GM21526 (cell line): Measurements from ENCODE around the gene TIAL1.
A peak's percentile ranks its signal among the peaks of the same experiment; 100 is the strongest.
"Not testable (repeated sequence)": the region's sequence is repeated elsewhere in the genome, so short reads cannot be mapped to it uniquely, and the experiment has no call there.

Experiments
- ATAC-seq: cut with Tn5 transposase; IDR thresholded peaks from one replicate; pipeline ENCODE4 v1.9.1; 2021; ENCODE audit warnings: moderate library complexity; ENCODE audit not compliant: unreplicated experiment, low FRiP score

The TIAL1 gene, protein sequence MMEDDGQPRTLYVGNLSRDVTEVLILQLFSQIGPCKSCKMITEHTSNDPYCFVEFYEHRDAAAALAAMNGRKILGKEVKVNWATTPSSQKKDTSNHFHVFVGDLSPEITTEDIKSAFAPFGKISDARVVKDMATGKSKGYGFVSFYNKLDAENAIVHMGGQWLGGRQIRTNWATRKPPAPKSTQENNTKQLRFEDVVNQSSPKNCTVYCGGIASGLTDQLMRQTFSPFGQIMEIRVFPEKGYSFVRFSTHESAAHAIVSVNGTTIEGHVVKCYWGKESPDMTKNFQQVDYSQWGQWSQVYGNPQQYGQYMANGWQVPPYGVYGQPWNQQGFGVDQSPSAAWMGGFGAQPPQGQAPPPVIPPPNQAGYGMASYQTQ

DNA sequence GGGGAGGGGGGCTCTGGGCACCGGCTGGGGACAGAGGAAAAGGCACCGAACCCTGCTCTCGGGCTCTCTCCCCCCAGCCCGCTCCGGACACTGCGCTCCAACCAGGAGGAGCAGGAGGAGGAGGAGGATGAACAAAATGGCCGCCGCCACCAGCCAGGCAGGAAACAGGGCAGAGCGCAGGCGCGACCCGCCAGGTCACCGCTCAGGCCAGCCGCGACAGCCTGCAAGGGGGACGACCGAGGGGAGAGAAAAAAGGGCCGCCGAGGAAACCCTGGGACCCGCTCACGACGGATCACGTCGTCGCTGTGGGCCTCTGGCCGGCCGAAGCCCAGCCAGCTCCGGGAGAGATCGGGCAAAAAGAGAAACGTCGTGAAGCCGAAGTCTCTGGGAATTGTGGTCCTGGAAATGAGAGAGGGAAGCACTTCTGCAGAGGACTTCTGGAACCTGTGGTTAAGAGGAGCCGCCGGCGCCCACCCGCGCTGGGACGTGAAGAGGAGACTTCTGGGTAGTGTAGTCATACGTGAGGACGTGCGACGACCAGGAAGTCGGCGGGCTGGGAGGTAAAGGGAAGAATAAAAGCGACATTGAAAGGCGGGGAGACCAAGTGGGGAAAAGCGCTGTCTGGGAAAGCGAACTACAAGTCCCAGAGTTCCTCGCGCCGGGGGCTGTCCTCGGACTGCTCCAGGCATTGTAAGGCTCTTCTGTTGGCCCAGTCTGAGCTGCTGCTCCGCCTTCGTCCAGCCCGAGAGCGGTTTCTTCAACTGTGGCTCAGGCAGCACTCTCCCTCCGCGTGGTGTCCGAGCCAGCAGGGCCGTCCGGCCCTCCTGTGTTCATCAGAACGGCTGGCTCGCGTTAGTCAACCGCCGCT is at the start of gene TIAL1:
TSS of gene TIAL1 (minus strand) at position 428 of the 868 bp plus-strand sequence. CDS start 499 bp downstream, outside the sequence.
- ATAC-seq, result peak; percentile 85

DNA sequence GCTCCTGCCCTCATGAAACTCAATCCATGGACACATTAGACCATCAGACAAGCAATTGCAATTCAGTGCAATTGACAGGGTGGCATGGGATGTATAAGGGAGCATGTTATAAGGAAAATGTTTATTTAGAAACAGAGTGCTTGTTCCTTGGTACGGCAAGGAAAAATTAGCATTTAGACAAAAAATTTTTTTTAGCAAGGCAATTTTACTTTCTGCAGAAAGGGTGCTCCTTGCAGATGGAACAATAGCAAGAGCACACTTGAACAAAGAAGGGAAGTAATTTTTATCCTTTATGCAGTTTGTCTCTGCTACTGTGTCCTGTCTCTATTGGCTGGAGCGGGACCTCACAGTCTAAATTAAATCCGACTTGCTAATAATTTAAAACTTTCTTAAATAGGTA is 48.2 kb upstream of the TIAL1 start:
- ATAC-seq, result no peak

DNA sequence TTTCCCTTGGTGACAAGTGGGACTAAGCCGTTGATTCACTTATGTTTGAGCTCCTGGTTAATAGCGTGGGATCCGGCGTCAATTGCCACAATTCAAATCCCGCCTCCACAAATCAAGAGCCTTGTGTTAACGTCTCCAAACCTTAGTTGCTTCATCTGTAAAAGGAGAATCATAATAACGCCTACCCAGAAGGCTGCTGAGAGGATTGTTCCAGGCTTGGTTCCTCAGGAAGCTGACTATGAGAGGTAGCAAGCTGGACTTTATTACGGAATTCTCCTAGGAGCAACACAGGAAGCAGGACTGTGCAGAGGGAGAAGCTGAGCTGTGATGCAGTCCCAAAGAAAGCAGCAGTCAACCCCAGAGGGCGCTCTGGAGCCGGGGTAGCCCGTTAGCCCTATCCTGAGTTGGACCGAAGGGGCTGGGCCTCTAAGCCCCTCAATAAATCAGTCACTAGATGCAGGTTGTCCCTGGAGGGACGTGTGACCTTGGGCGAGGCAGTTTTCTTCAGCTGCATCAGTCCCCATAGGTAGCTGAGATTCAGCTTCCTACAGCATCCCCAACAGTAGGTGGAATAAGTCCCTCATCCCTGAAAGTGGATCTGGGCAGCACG is 47.5 kb upstream of the TIAL1 start:
- no peak for ATAC-seq

DNA sequence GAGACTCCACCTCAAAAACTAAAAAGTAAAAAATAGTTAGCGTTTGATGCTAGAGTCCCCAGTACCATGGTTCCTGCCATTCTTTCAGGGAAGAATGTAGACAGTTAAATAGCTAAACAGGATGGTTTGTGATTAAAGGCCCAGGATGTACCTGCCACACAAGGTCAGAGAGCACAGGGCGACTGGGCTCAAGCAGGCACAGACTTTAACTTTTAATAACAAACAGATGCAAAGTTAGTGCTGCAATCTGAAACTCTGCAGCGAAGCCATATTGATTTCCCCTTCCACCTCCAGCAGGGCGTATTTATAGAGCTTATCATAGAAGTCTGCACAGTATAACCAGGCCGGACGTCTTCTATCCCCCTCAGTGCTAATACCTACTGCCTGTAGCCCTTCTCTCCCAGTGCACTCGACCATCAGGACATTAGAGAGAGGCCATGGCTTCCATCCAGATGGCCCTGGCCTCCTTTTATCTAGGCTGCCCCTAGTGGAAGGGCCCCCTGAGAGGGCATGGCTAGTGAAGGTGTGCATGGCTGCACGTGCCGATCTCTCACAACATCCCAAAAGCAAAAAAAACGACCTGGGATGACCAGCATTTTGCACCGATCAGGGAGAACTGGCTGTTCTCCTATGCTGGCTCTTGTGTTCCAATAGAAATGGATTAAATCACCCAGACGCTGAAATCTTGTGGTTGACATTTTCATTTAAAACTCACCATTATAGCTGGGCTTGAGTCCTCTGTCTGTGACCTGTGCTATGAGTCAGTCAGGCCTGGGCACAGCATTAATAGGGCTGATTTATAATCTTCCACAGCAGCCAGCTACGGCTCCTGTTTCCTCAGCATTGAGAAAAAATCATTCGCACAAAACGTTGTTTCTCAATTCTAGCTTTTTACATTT is 46.8 kb upstream of the TIAL1 start:
- no peak for ATAC-seq

DNA sequence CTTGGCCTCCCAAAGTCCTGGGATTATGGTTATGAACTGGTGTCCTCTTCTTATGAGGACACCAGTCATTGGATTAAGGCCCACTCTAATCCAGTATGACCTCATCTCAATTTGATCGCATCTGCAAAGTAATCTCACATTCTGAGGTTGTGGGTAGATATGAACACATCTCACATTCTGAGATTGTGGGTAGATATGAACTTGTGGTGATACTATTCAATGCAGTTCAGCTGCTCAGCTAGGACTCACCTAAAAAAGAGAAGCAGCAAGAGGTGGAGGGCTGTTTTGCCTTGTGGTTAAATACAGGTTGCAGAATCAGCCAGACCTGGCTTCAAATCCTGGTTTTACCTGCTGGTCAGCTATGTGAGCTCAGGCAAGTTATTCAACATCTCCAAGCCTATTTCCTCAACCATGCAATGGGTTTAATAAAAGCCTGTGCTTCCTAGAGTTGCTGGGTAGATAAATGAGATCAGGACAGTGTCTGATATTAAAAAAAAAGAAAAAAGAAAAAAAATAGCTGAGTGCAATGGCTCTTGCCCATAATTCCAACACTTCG is 45.9 kb upstream of the TIAL1 start:
- ATAC-seq, result no peak

DNA sequence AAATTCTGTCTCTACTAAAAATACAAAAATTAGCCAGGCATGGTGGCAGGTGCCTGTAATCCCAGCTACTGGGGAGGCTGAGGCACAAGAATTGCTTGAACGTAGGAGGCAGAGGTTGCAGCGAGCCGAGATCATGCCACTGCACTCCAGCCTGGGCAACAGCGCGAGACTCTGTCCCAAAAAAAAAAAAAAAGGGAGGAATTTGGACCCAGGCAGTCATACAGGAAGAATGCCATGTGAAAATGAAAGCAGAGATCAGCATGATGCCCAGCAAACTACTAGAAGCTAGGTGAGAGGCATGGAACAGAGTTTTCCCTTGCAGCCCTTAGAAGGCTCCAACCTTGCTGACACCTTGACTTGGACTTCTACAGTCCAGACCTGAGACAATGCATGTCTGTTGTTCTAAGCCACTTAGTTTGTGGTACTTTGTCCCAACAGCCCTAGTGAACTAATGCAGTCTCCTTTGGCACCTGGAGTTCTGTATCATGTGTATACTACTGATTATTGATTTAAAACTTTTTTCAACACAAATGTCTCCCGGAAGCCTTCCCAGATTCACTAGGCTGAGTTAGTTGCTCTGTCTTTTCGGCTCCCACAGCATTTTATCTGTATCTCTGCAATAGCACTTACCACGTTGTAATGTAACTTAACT is 44.2 kb upstream of the TIAL1 start:
- no peak for ATAC-seq

DNA sequence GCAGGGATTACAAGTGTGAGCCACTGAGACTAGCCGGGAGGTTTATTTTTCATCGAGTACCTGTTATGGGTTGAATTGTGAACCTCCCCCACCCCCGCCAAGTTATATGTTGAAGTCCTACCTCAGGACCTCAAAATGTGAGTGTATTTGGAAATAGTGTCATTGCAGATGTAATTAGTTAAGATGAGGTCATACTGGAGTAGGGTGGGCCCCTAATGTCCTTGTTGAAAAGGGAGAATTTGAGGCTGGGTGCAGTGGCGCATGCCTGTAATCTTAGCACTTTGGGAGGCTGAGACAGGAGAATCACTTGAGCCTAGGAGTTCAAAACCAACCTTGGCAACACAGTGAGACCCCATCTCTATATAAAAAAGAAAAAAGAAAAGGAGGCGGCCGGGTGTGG is 43.6 kb upstream of the TIAL1 start:
- ATAC-seq, result no peak

DNA sequence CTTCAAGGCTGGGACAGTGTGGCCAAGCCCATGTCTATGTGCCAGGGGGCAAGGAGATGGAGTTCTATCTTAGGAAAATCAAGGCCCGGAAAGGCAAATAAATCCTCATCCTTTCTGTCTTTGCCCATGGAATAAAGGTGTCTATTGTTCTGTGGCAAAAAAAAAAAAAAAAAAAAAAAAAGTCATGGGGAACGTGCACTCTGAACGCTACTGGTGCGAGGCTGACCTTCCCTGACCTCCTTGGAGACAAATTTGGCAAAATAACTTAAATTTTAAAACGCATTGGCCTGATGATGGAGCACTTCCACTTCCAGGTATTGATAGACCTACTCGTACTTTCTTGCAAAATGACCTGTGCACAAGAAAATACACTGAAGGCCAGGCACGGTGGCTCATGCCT is 42.2 kb upstream of the TIAL1 start:
- ATAC-seq, result no peak

DNA sequence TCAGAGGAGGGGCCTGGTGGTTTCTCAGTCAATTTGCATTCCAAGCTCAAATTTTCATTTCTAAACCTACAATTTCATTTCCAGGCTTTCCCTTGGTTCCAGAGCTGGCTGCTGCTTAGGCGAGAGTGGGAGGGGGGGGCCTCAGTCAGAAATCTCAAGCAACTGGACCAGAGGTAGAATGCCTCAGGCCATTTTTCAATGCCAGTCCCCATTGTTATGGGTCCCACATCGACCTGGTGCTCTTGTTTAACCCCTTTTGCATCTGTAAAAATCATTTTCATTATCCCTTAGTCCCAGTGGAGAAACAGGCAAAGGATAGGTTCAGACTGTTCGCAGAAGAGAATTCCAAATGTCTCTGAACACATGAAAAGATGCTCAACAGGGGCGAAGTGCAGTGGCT is 40.9 kb upstream of the TIAL1 start:
- no peak for ATAC-seq

DNA sequence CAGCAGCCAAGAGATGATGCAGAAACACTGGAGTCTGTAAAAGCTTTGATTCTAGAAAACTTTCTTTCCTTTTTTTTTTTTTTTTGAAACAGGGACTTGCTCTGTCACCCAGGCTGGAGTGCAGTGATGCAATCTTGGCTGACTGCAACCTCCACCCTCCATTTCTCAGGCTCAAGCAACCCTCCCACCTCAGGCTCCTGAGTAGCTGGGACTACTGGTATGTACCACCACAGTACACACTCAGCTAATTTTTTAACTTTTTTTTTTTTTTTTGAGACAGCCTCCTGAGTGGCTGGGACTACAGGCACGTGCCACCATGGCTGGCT is 37.4 kb upstream of the TIAL1 start:
- ATAC-seq, result no peak

DNA sequence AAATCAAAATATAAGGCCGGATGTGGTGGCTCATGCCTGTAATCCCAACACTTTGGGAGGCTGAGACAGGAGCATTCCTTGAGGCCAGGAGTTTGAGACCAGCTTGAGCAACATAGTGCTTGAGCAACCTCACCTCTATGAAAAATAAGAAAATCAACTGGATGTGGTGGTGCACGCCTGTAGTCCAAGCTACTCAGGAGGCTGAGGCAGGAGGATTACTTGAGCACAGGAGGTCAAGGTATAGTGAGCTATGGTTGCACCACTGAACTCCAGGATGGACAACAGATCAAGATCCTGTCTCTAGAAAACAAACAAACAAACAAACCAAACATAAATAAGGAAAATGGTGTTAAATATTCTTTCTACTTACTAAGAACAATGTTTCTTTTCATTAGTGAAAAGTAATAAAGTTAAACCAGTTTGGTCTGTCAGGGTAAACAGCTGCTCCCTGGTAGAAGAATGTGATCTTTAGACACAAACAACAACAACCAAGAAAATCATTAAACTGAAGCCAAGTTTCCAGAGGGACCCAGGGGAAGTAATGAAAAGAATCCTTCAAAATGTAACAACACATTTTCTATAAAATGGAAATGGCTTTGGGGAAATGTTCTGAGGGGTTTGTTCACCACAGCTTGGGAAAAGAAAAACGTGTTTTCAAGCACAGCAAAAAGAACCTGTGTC is 36.9 kb upstream of the TIAL1 start:
- no peak for ATAC-seq

DNA sequence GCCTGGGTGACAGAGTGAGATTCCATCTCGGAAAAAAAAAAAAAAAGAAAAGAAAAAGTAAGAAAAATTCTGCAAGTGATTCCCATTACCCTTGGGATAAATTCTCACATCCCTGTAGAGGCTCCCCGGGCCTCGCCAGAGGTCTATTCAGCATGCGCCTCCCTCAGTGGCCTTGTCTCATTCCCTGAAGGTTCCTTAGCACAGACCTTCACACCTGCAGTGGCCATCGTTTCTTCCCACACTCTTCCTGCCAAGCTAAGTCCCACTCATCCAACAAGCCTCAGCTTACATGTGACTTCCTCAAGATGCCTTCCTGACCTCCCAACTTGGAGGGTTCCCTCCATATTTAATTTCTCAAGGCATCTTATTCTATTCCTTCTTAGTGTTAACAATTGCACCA is 33.5 kb upstream of the TIAL1 start:
- ATAC-seq, result no peak

DNA sequence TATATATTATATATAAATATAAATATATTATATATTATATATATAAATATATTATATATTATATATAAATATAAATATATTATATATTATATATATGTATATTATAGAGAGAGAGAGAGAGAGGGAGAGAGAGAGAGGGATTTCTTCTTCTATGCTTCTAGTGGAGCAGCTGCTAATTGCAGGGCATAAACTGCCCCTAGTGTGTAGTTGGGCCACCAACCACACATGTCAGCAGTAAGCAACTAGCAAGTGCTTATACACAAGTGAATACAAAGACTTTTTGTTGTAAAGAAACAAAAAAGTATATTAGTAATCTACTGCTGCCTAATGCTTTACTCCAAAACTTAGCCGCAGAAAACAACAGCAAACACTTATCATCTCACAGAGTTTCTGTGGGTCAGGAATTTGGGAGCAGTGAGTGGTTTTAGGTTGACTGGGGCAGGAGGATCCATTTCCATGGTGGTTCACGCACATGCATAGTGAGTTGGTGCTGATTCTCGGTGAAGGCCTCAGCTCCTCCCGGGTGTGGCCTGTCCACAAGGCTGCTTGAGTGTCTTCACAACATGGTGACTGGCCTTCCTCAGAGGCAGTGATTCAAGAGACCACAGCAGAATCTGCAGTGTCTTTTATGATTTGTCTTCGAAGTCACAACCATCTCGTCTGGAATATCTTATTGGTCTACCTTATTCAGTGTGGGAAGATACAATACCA is 29.0 kb upstream of the TIAL1 start:
- no peak for ATAC-seq

DNA sequence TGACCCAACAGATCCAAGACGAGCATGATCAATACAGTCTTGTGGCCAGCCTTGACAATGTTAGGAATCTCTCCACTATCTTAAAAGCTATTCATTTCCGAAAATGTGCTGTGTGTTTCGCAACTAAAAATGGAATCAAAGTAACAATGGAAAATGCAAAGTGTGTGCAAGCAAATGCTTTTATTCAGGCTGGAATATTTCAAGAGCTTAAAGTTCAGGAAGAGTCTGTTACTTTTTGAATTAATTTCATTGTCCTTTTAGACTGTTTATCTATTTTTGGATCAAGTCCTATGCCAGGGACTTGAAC is 24.3 kb upstream of the TIAL1 start:
- ATAC-seq, result no peak

DNA sequence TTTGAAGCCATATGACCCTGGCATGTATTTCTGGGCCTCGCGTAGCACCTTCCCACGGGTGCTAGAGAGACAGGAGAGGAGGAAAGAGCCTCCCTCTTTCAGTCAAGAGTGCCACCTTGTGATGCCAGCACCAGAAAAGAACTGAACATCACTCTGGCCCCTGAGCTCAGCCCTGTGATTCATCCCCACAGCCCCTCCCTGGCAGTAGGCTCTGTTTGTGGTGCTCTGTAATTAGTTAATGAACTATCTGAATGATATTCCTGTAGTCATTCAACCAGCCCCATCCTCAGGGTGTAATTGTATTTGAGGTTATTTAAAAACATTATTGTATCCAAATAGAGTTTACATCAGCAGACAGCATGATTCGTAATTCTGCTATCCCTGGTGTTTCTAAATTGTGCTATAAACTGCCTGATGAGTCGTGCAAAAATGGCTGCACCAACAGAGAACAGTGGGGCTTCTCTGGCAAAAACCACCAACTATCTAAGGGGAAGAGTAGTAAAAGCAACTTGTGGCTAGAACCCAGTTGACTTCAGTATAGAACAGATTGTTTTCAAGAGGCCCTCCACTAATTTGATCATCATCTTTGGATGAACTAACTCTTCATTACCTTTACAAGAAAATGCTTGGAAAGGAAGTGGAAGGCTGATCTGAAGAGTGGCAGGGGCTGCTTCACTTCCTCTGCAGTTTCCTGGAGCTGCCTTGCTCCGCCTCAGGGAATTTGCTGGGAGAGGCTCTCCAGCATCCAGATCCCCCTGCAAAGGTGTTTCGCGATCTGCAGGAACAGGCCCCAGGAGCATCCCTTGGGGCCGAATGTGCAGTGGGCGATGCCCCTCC is 23.7 kb upstream of the TIAL1 start:
- ATAC-seq, result no peak

DNA sequence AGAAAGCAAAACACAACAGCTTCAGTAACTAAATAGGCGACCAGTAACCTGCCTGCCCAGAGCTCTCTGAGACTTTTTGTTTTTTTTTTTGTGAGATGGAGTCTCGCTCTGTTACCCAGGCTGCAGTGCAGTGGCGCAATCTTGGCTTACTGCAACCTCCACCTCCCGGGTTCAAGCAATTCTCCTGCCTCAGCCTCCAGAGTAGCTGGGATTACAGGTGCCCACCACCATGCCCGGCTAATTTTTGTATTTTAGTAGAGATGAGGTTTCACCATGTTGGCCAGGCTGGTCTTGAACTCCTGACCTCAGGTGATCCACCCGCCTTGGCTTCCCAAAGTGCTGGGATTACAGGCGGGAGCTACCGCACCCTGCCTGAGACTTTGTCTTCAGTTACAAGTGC is 23.0 kb upstream of the TIAL1 start:
- ATAC-seq, result not testable (repeated sequence)

DNA sequence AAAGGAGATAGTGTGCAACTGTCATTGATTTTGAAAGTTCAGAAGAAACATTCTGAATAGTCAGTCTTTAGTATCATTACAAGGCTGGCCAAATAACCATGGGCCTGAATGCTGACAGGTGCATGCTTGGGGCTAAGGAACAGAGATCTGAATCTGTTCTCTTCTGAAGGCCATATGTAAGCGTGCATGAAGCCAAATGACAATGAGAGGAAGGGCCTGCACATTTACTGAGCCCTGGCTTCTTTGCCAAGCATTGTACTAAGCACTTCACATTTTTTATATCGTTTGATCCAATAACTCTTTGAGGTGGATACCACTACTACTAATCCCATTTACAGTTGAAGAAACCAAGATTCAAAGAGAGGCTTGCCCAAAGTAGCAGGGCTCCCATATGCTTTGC is 22.5 kb upstream of the TIAL1 start:
- no peak for ATAC-seq
